Measurements from ENCODE around the gene GRK5.

- TF ChIP-seq POLR2A (IDR thresholded peaks at IDR 0.05; ENCODE audit: low read depth, low read length) = no peak
- no peak for TF ChIP-seq POLR2AphosphoS5 (IDR thresholded peaks at IDR 0.05; ENCODE audit: low read depth, low read length)
- TF ChIP-seq TAF1 (IDR thresholded peaks at IDR 0.05; ENCODE audit: borderline replicate concordance, low read depth, low read length) = no peak
Observed at GRCh38 chr10:119495021-119495505, 287.7 kb downstream of the GRK5 start.

Data from GM12892 (cell line).